HepG2 (cell line): ENCODE data around the gene ING5. TPM values are rescaled to one million over a fixed set of nuclear protein-coding genes. Genes with fewer than 3 reads are reported as not detected.
A peak's percentile ranks its signal among the peaks of the same experiment; 100 is the strongest.

Source experiments
- AGO2 ChIP-seq: fragments of 200-400 bp; formaldehyde crosslinking; optimal IDR thresholded peaks from 2 replicates; pipeline ENCODE3; 2017; ENCODE audit warnings: mild to moderate bottlenecking, low read depth, low read length, moderate library complexity
- ATF7 ChIP-seq, 2 experiments: fragments of 450-650 bp in 1 of 2; sonication (generic) in 1 of 2; formaldehyde crosslinking in 1 of 2; IDR thresholded peaks; 2 replicates each; pipeline versions ENCODE4 v1.4.0 to v1.6.1; 2016 to 2020; ENCODE audit warnings: antibody characterized with exemption in 1 of 2, mild to moderate bottlenecking in 1 of 2, missing genetic modification reagents in 1 of 2
- GMEB1 ChIP-seq: sonication (generic); formaldehyde crosslinking; IDR thresholded peaks from 2 replicates; pipeline ENCODE4 v1.5.1; 2020; ENCODE audit warnings: missing genetic modification reagents, mild to moderate bottlenecking, borderline replicate concordance
- ISL2 ChIP-seq: sonication (generic); formaldehyde crosslinking; IDR thresholded peaks from 2 replicates; pipeline ENCODE4 v1.5.0; 2020; ENCODE audit warnings: missing genetic modification reagents
- NCOA2 ChIP-seq: sonication (generic); formaldehyde crosslinking; IDR thresholded peaks from 2 replicates; pipeline ENCODE4 v1.8.0; 2022; ENCODE audit warnings: inconsistent platforms
- NR2F1 ChIP-seq, 2 experiments: fragments of 450-650 bp in 1 of 2; formaldehyde crosslinking in 1 of 2; IDR thresholded peaks; 2 replicates each; pipeline versions ENCODE4 v1.5.0 to v1.6.1; 2016 to 2020; ENCODE audit warnings: mild to moderate bottlenecking in 1 of 2, missing compliant biosample characterization in 1 of 2, missing genetic modification reagents in 1 of 2, moderate library complexity in 1 of 2
- NR2F2 ChIP-seq: IDR thresholded peaks from 2 replicates; pipeline ENCODE4 v1.6.1; 2012; ENCODE audit warnings: low read depth, inconsistent platforms, borderline replicate concordance
- PHF8 ChIP-seq: sonication (generic); formaldehyde crosslinking; IDR thresholded peaks from 2 replicates; pipeline ENCODE4 v1.5.0; 2020; ENCODE audit warnings: missing genetic modification reagents
- POLR2AphosphoS2 ChIP-seq: IDR thresholded peaks from 2 replicates; pipeline ENCODE4 v1.6.1; 2011; ENCODE audit warnings: low read depth, low read length, improper control_type of control experiment
- POLR2G ChIP-seq: fragments of 200-400 bp; formaldehyde crosslinking; IDR thresholded peaks from 2 replicates; pipeline ENCODE4 v1.6.1; 2018; ENCODE audit warnings: mild to moderate bottlenecking, low read depth, low read length, moderate library complexity
- REXO4 ChIP-seq: sonication (generic); formaldehyde crosslinking; IDR thresholded peaks from 2 replicates; pipeline ENCODE4 v1.8.0; 2022; ENCODE audit warnings: missing genetic modification reagents, mild to moderate bottlenecking, borderline replicate concordance
- RXRB ChIP-seq: IDR thresholded peaks from 2 replicates; pipeline ENCODE4 v1.6.1; 2016; ENCODE audit warnings: borderline replicate concordance, missing genetic modification reagents, missing compliant biosample characterization
- SCMH1 ChIP-seq: sonication (generic); formaldehyde crosslinking; IDR thresholded peaks from 2 replicates; pipeline ENCODE4 v1.9.0; 2021; ENCODE audit warnings: missing genetic modification reagents, mild to moderate bottlenecking, borderline replicate concordance
- ZNF138 ChIP-seq: sonication (generic); formaldehyde crosslinking; IDR thresholded peaks from 2 replicates; pipeline ENCODE4 v1.5.0; 2020; ENCODE audit warnings: mild to moderate bottlenecking, low read depth, missing genetic modification reagents
- ZNF264 ChIP-seq: sonication (generic); formaldehyde crosslinking; IDR thresholded peaks from 2 replicates; pipeline ENCODE4 v1.4.0; 2020; ENCODE audit warnings: missing genetic modification reagents
- ZNF589 ChIP-seq: sonication (generic); formaldehyde crosslinking; conservative IDR thresholded peaks from 2 replicates; pipeline ENCODE4 v1.8.0; 2022; ENCODE audit warnings: mild to moderate bottlenecking, moderate library complexity, missing genetic modification reagents
- ZNF724P ChIP-seq: sonication (generic); formaldehyde crosslinking; IDR thresholded peaks from 2 replicates; pipeline ENCODE4 v1.8.0; 2022; ENCODE audit warnings: missing genetic modification reagents, borderline replicate concordance
- polyA plus RNA-seq, 8 experiments: library from polyadenylated mRNA; depleted of rRNA in 3 of 8; stranded (reverse) in 7 of 8; unstranded in 1 of 8; fragments of >200 nt; fragmentation: Illumina TruSeq in 4 of 8; extraction: Trizol in 4 of 8; gene quantifications; 2 replicates each; pipeline versions ENCODE4 v1.2.1 to v1.2.3, GENCODE V29; 2011 to 2016; ENCODE audit warnings: low read depth in 4 of 8, missing spikeins in 1 of 8, mixed read lengths in 1 of 8; ENCODE audit not compliant: insufficient read depth in 1 of 8
- total RNA-seq, 5 experiments: library from RNA; depleted of rRNA; stranded (reverse); fragments of >200 nt; fragmentation: Illumina TruSeq; extraction: Trizol; gene quantifications; 2 replicates each; pipeline ENCODE4 v1.2.3, GENCODE V29; 2016; ENCODE audit warnings: low read depth in 1 of 5

The ING5 gene
- total and polyA plus RNA-seq, 2 of the 13 experiments (the other 11 are each of a cell fraction or from before 2014, with no cell fraction given), result 61.9 to 71.9 TPM

- TF ChIP-seq POLR2G (peak; percentile 36; the same call in 1 of the 2 replicates), ZNF589 (CRISPR knock-in tag) (no peak), NR2F1 (CRISPR knock-in tag; IDR thresholded peaks at IDR 0.05) (no peak), GMEB1 (CRISPR knock-in tag) (no peak), NCOA2 (CRISPR knock-in tag) (no peak), AGO2 (peak; percentile 52), REXO4 (no peak), SCMH1 (CRISPR knock-in tag) (no peak), ZNF264 (CRISPR knock-in tag) (no peak), ZNF138 (no peak), POLR2AphosphoS2 (no peak), PHF8 (CRISPR knock-in tag) (no peak), ISL2 (CRISPR knock-in tag) (no peak), ATF7 (IDR thresholded peaks at IDR 0.05) (no peak), ATF7 (CRISPR knock-in tag; IDR thresholded peaks at IDR 0.05) (no peak), ZNF724P (CRISPR knock-in tag) (no peak), NR2F2 (no peak), RXRB (CRISPR knock-in tag) (no peak)
These were observed 23.4 kb downstream of the ING5 start (continued) for GRCh38 chr2:241724975-241725870.
